Natural killer cell treated with Interleukin-12 subunit alpha and Interleukin-12 subunit beta and Interleukin-15 and Interleukin-18, amount 100 ng/mL, for 72 hours (primary cell): Measurements from ENCODE around the gene PITPNM1. TPM values are rescaled to one million over a fixed set of nuclear protein-coding genes. Genes with fewer than 3 reads are reported as not detected.
"Not testable (repeated sequence)": the region's sequence is repeated elsewhere in the genome, so short reads cannot be mapped to it uniquely, and the experiment has no call there.

Source experiments
- ATAC-seq, 2 donors: fragments of 150-1000 bp; cut with Tn5 transposase in 1 of 2; sonication (Bioruptor Pico), chemical (Tn5 transposase) in 1 of 2; 2 replicates each; pipeline ENCODE4 v1.10.0; 2021
- DNase-seq: peaks from one replicate; pipeline ENCODE4 v3.0.0; 2022; ENCODE audit warnings: low spot score
- H3K27ac Mint-ChIP-seq, 2 donors: 1 replicate in 1 of 2; 2 replicates in 1 of 2; pipeline ENCODE4 v1.8.0; 2022; ENCODE audit warnings: mixed read lengths in 2 of 2, mild to moderate bottlenecking in 1 of 2, moderate library complexity in 1 of 2
- H3K27me3 Mint-ChIP-seq, 2 donors: 1 replicate in 1 of 2; 2 replicates in 1 of 2; pipeline ENCODE4 v1.8.0; 2022; ENCODE audit warnings: mixed read lengths in 2 of 2
- H3K36me3 Mint-ChIP-seq: one replicate; pipeline ENCODE4 v1.8.0; 2022; ENCODE audit warnings: mixed read lengths
- H3K4me1 Mint-ChIP-seq, 2 donors: 1 replicate in 1 of 2; 2 replicates in 1 of 2; pipeline ENCODE4 v1.8.0; 2022; ENCODE audit warnings: low read depth in 2 of 2, mixed read lengths in 2 of 2, mild to moderate bottlenecking in 1 of 2
- H3K4me3 Mint-ChIP-seq: one replicate; pipeline ENCODE4 v1.8.0; 2022; ENCODE audit warnings: mixed read lengths
- H3K9me3 Mint-ChIP-seq: 2 replicates; pipeline ENCODE4 v1.8.0; 2022; ENCODE audit warnings: mixed read lengths
- total RNA-seq, 2 donors: library from RNA; stranded (reverse); gene quantifications; one replicate each; pipeline ENCODE4 v1.2.3, GENCODE V29; 2022

The PITPNM1 gene
- total RNA-seq, result 100 to 1,000 TPM in 1 of 2 donors, 10 to 100 TPM in 1; 66.0 to 174 TPM

DNA sequence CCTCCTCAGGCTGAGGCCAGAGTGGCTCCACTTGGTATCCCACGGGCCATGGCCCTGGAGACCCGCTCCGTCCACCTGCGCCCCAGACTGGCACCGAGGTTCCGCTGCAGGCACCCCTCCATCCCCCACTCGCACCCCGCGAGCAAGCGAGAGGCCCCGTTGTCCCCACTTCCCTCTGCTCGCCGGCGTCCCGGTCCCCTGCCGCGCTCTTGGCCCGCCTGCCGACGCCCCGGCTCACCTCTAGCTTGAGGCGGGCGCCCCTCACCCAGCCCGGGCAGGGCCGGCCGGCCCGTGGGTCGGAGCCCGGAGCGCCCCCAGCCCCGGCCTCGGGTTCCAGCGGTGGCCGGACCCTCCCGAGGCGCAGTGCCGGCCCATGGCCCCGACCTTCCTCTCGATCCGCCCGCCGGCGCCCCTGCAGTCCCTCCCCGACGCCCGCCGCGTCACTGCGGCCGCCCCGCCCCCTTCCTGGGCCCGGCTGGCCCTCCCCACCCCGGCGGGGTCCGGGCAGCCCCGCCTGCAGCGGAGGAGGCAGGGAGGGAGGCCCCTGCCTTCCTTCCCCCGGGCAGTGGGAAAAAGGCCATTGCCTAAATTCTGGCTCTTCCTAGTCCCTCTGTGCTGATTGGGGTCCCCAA is at the start of gene PITPNM1:
Gene PITPNM1 (minus strand): TSS at position 414 of the 632 bp plus-strand sequence. CDS start 1,183 bp downstream, outside the sequence.
- Mint-ChIP-seq H3K36me3 (peaks cover 8% of the 10 kb centered on the region), H3K4me1 (peaks cover 41 to 42% of the 10 kb centered on the region in 2 donors), H3K9me3 (no peaks in the 10 kb centered on the region), H3K27me3 (no peaks in the 10 kb centered on the region), H3K4me3 (peak within 1 kb of the TSS; percentile 92), H3K27ac (peak within 1 kb of the TSS; percentile 87 to 92)
- ATAC-seq (peak; percentile 32 to 37), DNase-seq (peak; percentile 86)

DNA sequence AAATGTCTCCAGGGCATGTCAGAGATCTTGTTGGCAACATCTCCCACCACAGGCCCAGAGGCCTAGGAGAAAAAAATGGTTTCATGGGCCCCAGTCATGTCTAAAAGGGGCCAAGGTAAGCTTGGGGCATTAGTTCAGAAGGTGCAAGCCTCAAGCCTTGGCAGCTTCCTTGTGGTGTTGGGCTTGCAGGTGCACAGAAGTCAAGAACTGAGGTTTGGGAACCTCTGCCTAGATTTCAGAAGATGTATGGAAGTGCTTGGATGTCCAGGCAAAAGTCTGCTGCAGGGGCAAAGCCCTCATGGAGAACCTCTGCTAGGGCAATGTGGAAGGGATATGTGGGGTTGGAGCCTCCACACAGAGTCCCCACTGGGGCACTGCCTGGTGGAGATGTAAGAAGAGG is 46.5 kb upstream of the PITPNM1 start:
- H3K9me3 Mint-ChIP-seq, H3K4me3 Mint-ChIP-seq, H3K27me3 Mint-ChIP-seq, DNase-seq, H3K4me1 Mint-ChIP-seq, H3K27ac Mint-ChIP-seq, ATAC-seq, H3K36me3 Mint-ChIP-seq: not testable (repeated sequence)

- Mint-ChIP-seq H3K4me1 (no peaks in the 10 kb centered on the region), H3K27ac (no peak overlapping the region), H3K36me3 (no peaks in the 10 kb centered on the region), H3K4me3 (no peak overlapping the region), H3K9me3 (no peaks in the 10 kb centered on the region), H3K27me3 (peaks cover 0 to 7% of the 10 kb centered on the region in 2 donors)
- ATAC-seq (no peak), DNase-seq (no peak)
Measured at GRCh38 chr11:67551127-67551526, 46.0 kb upstream of the PITPNM1 start.

DNA sequence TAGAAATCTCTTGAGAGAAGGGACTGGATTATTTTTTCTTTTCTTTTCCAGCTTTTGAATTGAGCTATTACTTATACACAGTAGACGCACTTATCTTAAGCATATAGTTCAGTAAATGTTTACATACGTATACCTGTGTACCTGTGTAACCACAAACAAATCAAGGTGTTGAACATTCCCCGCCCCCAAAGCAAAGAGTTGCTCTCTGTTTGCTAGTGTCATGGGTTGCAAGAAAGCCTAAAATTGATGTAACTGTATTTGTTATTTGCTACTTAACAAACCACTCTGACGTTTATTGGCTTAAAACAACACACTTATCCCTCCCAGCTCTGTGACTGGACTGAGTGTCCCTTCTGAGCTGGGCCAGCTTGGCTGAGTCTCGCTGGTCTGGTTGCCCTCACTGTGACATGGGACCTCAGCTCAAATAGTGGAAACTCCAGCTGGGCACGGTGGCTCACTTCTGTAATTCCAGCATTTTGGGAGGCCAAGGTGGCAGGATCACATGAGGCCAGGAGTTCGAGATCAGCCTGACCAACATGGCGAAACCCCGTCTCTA is 43.5 kb upstream of the PITPNM1 start:
- Mint-ChIP-seq H3K9me3 (no peaks in the 10 kb centered on the region), H3K27me3 (peaks cover 0 to 7% of the 10 kb centered on the region in 2 donors), H3K4me1 (no peaks in the 10 kb centered on the region), H3K4me3 (no peak overlapping the region), H3K27ac (no peak overlapping the region), H3K36me3 (no peaks in the 10 kb centered on the region)
- ATAC-seq, result no peak
- DNase-seq, result no peak

DNA sequence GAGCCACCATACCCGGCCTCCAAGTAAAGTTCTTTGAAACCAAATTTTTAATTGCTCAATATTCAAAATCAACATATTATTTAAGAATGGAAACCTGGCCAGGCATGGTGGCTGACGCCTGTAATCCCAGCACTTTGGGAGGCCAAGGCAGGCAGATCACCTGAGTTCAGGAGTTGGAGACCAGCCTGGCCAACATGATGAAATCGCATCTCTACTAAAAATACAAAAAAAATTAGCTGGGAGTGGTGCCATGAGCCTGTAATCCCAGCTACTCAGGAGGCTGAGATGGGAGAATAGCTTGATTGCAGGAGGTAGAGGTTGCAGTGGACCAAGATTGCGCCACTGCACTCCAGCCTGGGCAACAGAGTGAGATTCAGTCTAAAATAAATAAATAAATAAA is 42.9 kb upstream of the PITPNM1 start:
- DNase-seq, H3K36me3 Mint-ChIP-seq, ATAC-seq, H3K27ac Mint-ChIP-seq, H3K27me3 Mint-ChIP-seq, H3K4me1 Mint-ChIP-seq, H3K9me3 Mint-ChIP-seq, H3K4me3 Mint-ChIP-seq: not testable (repeated sequence)

DNA sequence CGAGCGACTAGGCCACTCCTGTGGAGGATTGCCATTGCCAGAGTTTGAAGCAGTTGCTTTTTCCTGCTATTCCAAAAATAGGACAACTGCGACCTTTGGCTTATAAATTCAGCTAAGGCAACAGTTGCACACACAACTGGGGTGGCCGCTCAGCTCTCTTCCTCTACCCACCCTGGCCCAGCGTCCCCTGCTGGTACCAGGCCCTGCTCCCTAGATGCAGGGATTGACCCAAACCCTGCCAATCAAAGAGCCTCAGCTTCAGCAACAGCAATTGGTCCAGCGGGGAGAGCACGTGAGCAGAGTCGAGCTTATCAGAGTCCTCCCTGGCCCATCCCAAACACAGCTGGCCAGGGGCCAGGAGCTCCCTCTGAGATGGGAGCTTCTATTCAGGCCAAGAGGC is 40.1 kb upstream of the PITPNM1 start:
- peaks cover 0 to 2% of the 10 kb centered on the region in 2 donors for H3K27me3 Mint-ChIP-seq
- no peaks in the 10 kb centered on the region for H3K36me3 Mint-ChIP-seq
- H3K4me3 Mint-ChIP-seq, result no peak overlapping the region
- no peak for DNase-seq
- no peak overlapping the region for H3K27ac Mint-ChIP-seq
- no peak for ATAC-seq
- H3K9me3 Mint-ChIP-seq, result no peaks in the 10 kb centered on the region
- no peaks in the 10 kb centered on the region for H3K4me1 Mint-ChIP-seq

DNA sequence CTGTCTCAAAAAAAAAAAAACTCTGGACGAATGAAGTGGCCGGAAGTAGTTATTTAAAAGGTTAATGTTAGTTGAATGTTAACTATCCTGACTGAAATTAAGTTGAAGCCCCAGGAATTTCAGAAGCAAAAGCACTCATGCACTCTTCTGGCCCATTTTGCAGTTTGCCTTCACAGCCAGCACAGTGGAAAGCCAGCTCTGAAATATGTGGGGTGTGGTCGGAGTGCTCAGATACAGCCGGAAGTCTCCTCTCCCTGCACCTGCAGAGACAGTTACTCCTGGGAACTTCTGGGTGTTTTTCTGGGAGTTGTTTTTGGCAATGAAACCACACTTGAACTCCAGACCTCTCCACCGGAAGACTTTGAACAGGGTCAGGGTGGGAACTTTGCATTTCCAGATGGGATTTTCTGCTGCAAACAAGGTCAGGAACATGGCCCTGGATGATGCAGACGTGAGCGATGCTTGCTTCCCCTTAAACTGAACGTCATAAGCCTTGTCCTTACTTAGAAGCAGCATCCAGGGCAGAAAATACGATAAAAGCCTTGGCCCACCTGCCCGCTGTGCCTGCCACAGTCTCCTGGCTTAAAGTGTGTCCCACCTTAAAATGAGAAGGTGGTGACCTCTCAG is 39.6 kb upstream of the PITPNM1 start:
- H3K36me3 Mint-ChIP-seq, result no peaks in the 10 kb centered on the region
- ATAC-seq (no peak), DNase-seq (no peak)
- H3K27ac Mint-ChIP-seq, result no peak overlapping the region
- H3K4me1 Mint-ChIP-seq, result no peaks in the 10 kb centered on the region
- H3K4me3 Mint-ChIP-seq, result no peak overlapping the region
- no peaks in the 10 kb centered on the region for H3K27me3 Mint-ChIP-seq
- no peaks in the 10 kb centered on the region for H3K9me3 Mint-ChIP-seq

- H3K27ac Mint-ChIP-seq, result no peak overlapping the region
- no peak overlapping the region for H3K4me3 Mint-ChIP-seq
- H3K4me1 Mint-ChIP-seq, result no peaks in the 10 kb centered on the region
- no peak for DNase-seq
- no peaks in the 10 kb centered on the region for H3K9me3 Mint-ChIP-seq
- H3K27me3 Mint-ChIP-seq, result no peaks in the 10 kb centered on the region
- no peak for ATAC-seq
- no peaks in the 10 kb centered on the region for H3K36me3 Mint-ChIP-seq
Measured at GRCh38 chr11:67543585-67543984, 38.4 kb upstream of the PITPNM1 start.

DNA sequence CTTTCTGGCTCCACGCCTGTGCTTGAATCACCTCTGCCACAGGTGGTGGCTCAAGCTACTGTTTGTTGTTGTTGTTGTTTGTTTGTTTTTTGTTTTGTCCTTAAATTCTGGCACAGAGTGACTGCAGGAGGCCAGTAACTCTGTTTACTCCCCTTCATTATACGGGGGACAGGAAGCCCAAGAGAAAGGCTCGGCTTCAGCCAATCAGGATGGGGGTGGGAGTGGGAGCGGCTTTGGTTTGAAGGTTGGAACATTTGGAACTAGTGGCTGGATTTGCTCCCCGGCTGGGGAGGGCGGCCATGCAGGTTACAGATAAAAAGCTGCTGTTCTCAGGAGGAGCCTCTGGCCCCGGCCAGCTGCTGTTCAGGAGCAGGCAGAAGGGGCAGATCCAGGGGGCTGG is 37.8 kb upstream of the PITPNM1 start:
- no peak overlapping the region for H3K27ac Mint-ChIP-seq
- ATAC-seq, result no peak

DNA sequence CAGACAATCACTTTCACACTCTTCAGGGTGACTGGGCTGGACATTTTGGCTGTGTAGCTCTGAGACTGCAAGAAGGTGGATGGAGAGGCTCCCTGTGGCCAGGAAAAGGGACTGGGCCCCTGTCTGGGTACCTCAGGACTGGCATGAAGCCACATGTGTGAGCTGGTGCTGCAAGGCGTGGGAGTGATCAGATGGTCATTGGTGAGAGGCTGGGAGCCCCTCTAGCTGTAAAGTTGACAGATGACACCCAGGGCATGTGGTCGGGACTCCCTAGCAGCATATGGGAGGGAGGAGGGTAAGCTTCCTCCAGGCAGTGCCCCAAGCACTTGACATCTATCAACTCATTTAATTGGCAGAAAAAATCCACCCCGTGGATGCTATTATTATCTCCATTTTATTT is 37.0 kb upstream of the PITPNM1 start:
- Mint-ChIP-seq H3K9me3 (no peaks in the 10 kb centered on the region), H3K27me3 (no peaks in the 10 kb centered on the region), H3K36me3 (no peaks in the 10 kb centered on the region), H3K27ac (no peak overlapping the region), H3K4me3 (no peak overlapping the region), H3K4me1 (no peaks in the 10 kb centered on the region)
- ATAC-seq (no peak), DNase-seq (no peak)

More for the DNA sequence above, 37.8 kb upstream of the PITPNM1 start:
- Mint-ChIP-seq H3K4me1 (no peaks in the 10 kb centered on the region), H3K9me3 (no peaks in the 10 kb centered on the region), H3K27me3 (no peaks in the 10 kb centered on the region), H3K4me3 (no peak overlapping the region), H3K36me3 (no peaks in the 10 kb centered on the region)
- no peak for DNase-seq

DNA sequence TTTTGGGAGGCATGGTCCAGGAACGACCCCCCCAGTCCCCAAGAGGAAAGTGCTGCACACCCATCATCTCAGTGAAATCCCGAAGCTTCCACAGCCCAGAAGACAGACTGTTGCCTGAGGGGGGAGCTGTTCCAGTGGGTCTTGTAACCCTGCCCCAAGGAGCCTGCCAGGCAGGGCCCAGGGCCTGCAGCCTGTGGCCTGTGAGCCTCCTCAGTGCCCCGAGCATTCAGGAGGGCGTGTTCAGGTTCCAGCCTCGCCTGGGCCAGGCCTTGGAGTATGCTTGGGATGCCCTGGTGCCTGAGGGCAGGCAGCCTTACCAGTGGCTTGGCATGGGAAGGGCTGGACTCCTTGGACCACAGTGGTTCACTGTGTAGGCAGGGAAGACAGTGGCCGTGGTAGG is 36.0 kb upstream of the PITPNM1 start:
- no peak overlapping the region for H3K27ac Mint-ChIP-seq
- H3K9me3 Mint-ChIP-seq, result no peaks in the 10 kb centered on the region
- H3K27me3 Mint-ChIP-seq, result no peaks in the 10 kb centered on the region
- H3K4me3 Mint-ChIP-seq, result no peak overlapping the region
- DNase-seq (no peak), ATAC-seq (no peak)
- H3K4me1 Mint-ChIP-seq, result no peaks in the 10 kb centered on the region
- no peaks in the 10 kb centered on the region for H3K36me3 Mint-ChIP-seq

DNA sequence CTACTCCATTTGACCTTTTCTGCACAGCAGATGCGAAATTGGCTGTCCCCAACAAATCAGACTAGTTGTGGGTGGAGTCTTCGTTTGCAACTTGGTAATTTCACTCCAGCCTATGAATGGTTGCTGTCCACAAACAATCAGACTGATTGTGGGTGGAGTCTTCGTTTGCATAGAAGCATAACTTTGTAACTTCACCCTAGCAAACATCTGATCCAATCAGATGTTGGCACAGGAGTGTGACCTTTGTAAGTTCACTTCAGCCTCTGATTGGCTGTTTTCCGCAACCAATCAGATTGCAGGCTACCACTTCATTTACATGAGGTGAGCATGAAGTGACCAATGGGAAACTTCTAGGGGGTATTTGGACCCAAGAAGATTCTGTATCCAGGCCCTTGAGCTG is 34.4 kb upstream of the PITPNM1 start:
- H3K4me3 Mint-ChIP-seq, result no peak overlapping the region
- H3K4me1 Mint-ChIP-seq, result no peaks in the 10 kb centered on the region
- no peaks in the 10 kb centered on the region for H3K9me3 Mint-ChIP-seq
- peaks cover 1% of the 10 kb centered on the region for H3K36me3 Mint-ChIP-seq
- no peak overlapping the region for H3K27ac Mint-ChIP-seq
- H3K27me3 Mint-ChIP-seq, result no peaks in the 10 kb centered on the region
- ATAC-seq (no peak), DNase-seq (no peak)

GRCh38 chr11:67538823-67539505 is 33.8 kb upstream of the PITPNM1 start:
- Mint-ChIP-seq H3K27me3 (no peaks in the 10 kb centered on the region), H3K36me3 (peaks cover 6% of the 10 kb centered on the region), H3K27ac (no peak overlapping the region), H3K4me1 (no peaks in the 10 kb centered on the region), H3K4me3 (no peak overlapping the region), H3K9me3 (peaks cover 1% of the 10 kb centered on the region)
- DNase-seq (no peak), ATAC-seq (no peak)

GRCh38 chr11:67538306-67538705 is 33.1 kb upstream of the PITPNM1 start:
- Mint-ChIP-seq H3K36me3 (peaks cover 10% of the 10 kb centered on the region), H3K4me3 (no peak overlapping the region), H3K27me3 (peaks cover 0 to 3% of the 10 kb centered on the region in 2 donors), H3K9me3 (peaks cover 5% of the 10 kb centered on the region), H3K4me1 (no peaks in the 10 kb centered on the region), H3K27ac (no peak overlapping the region)
- ATAC-seq (no peak), DNase-seq (no peak)
